Fibroblast of lung (primary cell): ENCODE data around the gene CDC34. TPM values are rescaled to one million over a fixed set of nuclear protein-coding genes. Genes with fewer than 3 reads are reported as not detected.

Experiments
- DNase-seq, 2 donors: peaks; one replicate each; pipeline versions ENCODE4 v3.0.0 to v3.0.0-alpha.2; 2010; ENCODE audit warnings: low read depth in 2 of 2
- H2AFZ ChIP-seq: 2 replicates; pipeline ENCODE4 v1.5.1; 2012; ENCODE audit warnings: low read length, control low read depth, inconsistent platforms
- H3K27ac ChIP-seq: 2 replicates; pipeline ENCODE4 v1.5.1; 2011; ENCODE audit warnings: low read length, control low read depth; ENCODE audit not compliant: insufficient read depth
- H3K27me3 ChIP-seq: 2 replicates; pipeline ENCODE4 v1.5.1; 2011; ENCODE audit warnings: mild to moderate bottlenecking, low read length; ENCODE audit not compliant: control insufficient read depth, insufficient read depth
- H3K36me3 ChIP-seq: 2 replicates; pipeline ENCODE4 v1.5.1; 2011; ENCODE audit warnings: low read length; ENCODE audit not compliant: control insufficient read depth, insufficient read depth
- H3K4me1 ChIP-seq: 2 replicates; pipeline ENCODE4 v1.5.1; 2011; ENCODE audit warnings: low read length; ENCODE audit not compliant: control insufficient read depth, insufficient read depth; ENCODE audit errors: extremely low read depth
- H3K4me2 ChIP-seq: 2 replicates; pipeline ENCODE4 v1.5.1; 2011; ENCODE audit warnings: low read length, control low read depth; ENCODE audit not compliant: insufficient read depth; ENCODE audit errors: extremely low read depth
- H3K4me3 ChIP-seq, 4 experiments: fragments of 200-600 bp in 1 of 4; sonication (generic) in 1 of 4; replicated peaks in 1 of 4; 2 replicates each; pipeline ENCODE4 v1.5.1; 2011 to 2016; ENCODE audit warnings: low read length in 4 of 4, low read depth in 3 of 4, mild to moderate bottlenecking in 3 of 4, control low read depth in 2 of 4, inconsistent platforms in 1 of 4, mixed read lengths in 1 of 4; ENCODE audit not compliant: insufficient read depth in 1 of 4; ENCODE audit errors: control extremely low read depth in 1 of 4
- H3K79me2 ChIP-seq: 2 replicates; pipeline ENCODE4 v1.5.1; 2012; ENCODE audit warnings: mild to moderate bottlenecking, low read length, inconsistent platforms; ENCODE audit not compliant: control insufficient read depth, insufficient read depth
- H3K9ac ChIP-seq: 2 replicates; pipeline ENCODE4 v1.5.1; 2011; ENCODE audit warnings: mild to moderate bottlenecking, low read length, control low read depth; ENCODE audit not compliant: insufficient read depth
- H3K9me3 ChIP-seq: 2 replicates; pipeline ENCODE4 v1.5.1; 2012; ENCODE audit warnings: low read depth, low read length; ENCODE audit not compliant: control insufficient read depth, insufficient read depth
- H4K20me1 ChIP-seq: 2 replicates; pipeline ENCODE4 v1.5.1; 2011; ENCODE audit warnings: low read length; ENCODE audit not compliant: control insufficient read depth, insufficient read depth; ENCODE audit errors: extremely low read depth
- EZH2 ChIP-seq: IDR thresholded peaks from 2 replicates; pipeline ENCODE4 v1.5.1; 2012; ENCODE audit warnings: low read length, control low read depth, mild to moderate bottlenecking; ENCODE audit errors: missing control alignments
- polyA plus RNA-seq, 2 donors: library from polyadenylated mRNA; depleted of rRNA in 1 of 2; stranded (reverse) in 1 of 2; unstranded in 1 of 2; fragments of >200 nt; gene quantifications; 2 replicates each; pipeline ENCODE4 v1.2.1, GENCODE V29; 2011 to 2012; ENCODE audit warnings: missing spikeins in 1 of 2
- total RNA-seq: library from RNA; depleted of rRNA; stranded (reverse); fragments of >200 nt; gene quantifications from 2 replicates; pipeline ENCODE4 v1.2.1, GENCODE V29; 2014
- TF ChIP-seq, protein P1 (sequence below), 2 donors: IDR thresholded peaks in 1 of 2; conservative IDR thresholded peaks in 1 of 2; 1 replicate in 1 of 2; 2 replicates in 1 of 2; pipeline ENCODE4 v1.5.1; 2011 to 2012; ENCODE audit warnings: low read length in 2 of 2, control low read depth in 1 of 2, inconsistent platforms in 1 of 2, low read depth in 1 of 2, mild to moderate bottlenecking in 1 of 2

Gene CDC34
- total and polyA plus RNA-seq, 2 donors (not counting 1 experiment from before 2014, with no cell fraction given) = 23.3 to 72.5 TPM

DNA sequence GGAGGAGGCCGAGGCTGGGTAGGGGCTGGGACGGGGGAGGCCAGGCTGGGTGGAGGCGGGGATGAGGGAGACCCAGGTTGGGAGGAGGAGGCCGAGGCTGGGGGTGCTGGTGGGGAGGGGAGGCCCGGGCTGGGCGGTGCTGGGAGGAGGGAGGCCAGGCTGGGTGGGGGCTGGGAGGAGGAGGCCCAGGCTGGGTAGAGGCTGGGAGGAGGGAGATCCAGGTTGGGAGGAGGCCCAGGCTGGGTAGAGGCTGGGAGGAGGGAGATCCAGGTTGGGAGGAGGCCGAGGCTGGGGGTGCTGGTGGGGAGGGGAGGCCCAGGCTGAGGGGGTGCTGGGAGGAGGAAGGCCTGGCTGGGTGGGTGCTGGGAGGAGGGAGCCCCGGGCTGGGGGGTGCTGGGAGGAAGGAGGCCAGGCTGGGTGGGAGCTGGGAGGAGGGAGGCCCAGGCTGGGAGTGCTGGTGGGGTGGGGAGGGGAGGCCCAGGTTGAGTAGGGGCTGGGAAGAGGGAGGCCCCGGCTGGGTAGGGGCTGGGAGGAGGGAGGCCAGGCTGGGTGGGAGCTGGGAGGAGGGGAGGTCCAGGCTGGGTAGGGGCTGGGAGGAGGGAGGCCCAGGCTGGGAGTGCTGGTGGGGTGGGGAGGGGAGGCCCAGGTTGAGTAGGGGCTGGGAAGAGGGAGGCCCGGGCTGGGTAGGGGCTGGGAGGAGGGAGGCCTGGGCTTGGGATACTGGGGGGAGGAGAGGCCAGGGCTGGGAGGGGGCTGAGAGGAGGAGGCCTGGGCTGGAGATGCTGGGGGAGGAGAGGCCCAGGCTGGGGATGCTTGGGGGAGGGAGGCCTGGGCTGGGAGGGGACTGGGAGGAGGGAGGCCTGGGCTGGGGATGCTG is 13.6 kb upstream of the CDC34 start:
- Histone ChIP-seq H3K4me3 (no peak overlapping the region), H3K79me2 (no peaks in the 10 kb centered on the region), H2AFZ (no peak overlapping the region), H3K27me3 (no peaks in the 10 kb centered on the region), H3K9me3 (no peaks in the 10 kb centered on the region), H3K27ac (no peak overlapping the region), H3K4me1 (no peaks in the 10 kb centered on the region), H3K4me2 (no peak overlapping the region), H3K36me3 (peaks cover 4% of the 10 kb centered on the region), H4K20me1 (no peaks in the 10 kb centered on the region), H3K9ac (no peak overlapping the region)
- DNase-seq = peak in 1 of 2 donors; percentile 94
- TF ChIP-seq, protein P1, sequence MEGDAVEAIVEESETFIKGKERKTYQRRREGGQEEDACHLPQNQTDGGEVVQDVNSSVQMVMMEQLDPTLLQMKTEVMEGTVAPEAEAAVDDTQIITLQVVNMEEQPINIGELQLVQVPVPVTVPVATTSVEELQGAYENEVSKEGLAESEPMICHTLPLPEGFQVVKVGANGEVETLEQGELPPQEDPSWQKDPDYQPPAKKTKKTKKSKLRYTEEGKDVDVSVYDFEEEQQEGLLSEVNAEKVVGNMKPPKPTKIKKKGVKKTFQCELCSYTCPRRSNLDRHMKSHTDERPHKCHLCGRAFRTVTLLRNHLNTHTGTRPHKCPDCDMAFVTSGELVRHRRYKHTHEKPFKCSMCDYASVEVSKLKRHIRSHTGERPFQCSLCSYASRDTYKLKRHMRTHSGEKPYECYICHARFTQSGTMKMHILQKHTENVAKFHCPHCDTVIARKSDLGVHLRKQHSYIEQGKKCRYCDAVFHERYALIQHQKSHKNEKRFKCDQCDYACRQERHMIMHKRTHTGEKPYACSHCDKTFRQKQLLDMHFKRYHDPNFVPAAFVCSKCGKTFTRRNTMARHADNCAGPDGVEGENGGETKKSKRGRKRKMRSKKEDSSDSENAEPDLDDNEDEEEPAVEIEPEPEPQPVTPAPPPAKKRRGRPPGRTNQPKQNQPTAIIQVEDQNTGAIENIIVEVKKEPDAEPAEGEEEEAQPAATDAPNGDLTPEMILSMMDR (conservative IDR thresholded peaks at IDR 0.05 in 1 of 2, IDR thresholded peaks at IDR 0.05 in 1 of 2; ENCODE audit: low read depth in 1 of 2, low read length in 2 of 2) = no peak
- no peak for TF ChIP-seq EZH2

DNA sequence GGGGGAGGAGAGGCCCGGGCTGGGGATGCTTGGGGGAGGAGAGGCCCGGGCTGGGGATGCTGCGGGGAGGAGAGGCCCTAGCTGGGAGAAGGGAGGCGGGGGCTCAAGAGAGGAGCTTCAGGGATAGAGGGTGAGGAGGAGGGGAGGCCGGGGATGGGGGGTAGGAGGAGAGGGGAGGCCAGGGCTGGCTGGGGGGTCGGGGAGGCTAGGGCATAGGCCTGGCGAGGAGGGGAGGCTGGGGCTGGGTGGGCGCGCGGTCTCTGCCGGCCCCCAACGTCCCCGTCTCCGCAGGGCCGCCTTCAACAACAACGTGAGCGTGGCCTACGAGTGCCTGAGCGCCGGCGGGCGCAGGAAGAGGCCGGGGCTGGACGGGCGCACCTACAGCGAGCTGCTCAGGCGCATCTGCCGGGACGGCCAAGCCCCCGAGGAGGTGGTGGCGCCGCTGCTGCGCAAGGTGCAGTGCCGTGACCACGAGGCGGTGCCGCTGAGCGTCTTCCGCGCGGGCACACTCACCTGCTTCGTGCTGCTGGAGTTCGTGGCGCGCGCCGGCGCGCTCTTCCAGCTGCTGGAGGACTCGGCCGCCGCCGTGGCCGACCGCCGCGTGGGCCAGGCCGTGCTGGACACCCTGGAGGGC is 12.8 kb upstream of the CDC34 start:
- H3K9ac ChIP-seq = no peak overlapping the region
- H3K4me1 ChIP-seq = no peaks in the 10 kb centered on the region
- no peaks in the 10 kb centered on the region for H3K79me2 ChIP-seq
- no peaks in the 10 kb centered on the region for H3K27me3 ChIP-seq
- no peak for DNase-seq
- no peaks in the 10 kb centered on the region for H3K9me3 ChIP-seq
- H3K27ac ChIP-seq = no peak overlapping the region
- no peaks in the 10 kb centered on the region for H4K20me1 ChIP-seq
- H3K4me3 ChIP-seq = no peak overlapping the region
- no peak overlapping the region for H2AFZ ChIP-seq
- H3K36me3 ChIP-seq = peaks cover 4% of the 10 kb centered on the region
- TF ChIP-seq, protein P1 (conservative IDR thresholded peaks at IDR 0.05 in 1 of 2, IDR thresholded peaks at IDR 0.05 in 1 of 2; ENCODE audit: low read depth in 1 of 2, low read length in 2 of 2) = no peak
- TF ChIP-seq EZH2 = no peak
- H3K4me2 ChIP-seq = no peak overlapping the region

DNA sequence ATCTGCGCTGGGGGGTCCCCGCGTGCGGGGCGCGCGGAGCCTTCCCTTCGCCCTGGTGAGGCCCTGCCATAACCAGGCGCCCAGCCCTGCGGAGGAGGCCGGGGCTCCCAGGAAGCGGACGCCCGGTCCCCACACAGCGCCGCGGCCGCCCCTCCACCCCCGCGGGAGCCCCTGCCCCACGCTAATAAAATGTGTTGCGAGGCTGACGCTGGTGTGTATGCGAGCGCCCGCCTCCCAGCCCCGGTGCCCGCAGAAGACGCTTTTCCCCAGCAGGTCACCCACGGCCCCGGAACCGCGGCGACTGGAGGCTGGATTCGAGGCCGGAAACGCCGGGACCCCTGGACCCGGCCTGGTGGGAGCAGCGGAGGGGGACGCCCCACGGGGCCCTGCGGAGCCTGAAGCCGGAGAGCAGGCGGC is 12.1 kb upstream of the CDC34 start:
- no peaks in the 10 kb centered on the region for H4K20me1 ChIP-seq
- H3K79me2 ChIP-seq = no peaks in the 10 kb centered on the region
- no peak overlapping the region for H3K27ac ChIP-seq
- H3K36me3 ChIP-seq = no peaks in the 10 kb centered on the region
- H3K4me3 ChIP-seq = no peak overlapping the region
- no peaks in the 10 kb centered on the region for H3K9me3 ChIP-seq
- H3K27me3 ChIP-seq = no peaks in the 10 kb centered on the region
- H2AFZ ChIP-seq = no peak overlapping the region
- no peak overlapping the region for H3K9ac ChIP-seq
- TF ChIP-seq, protein P1 (conservative IDR thresholded peaks at IDR 0.05 in 1 of 2, IDR thresholded peaks at IDR 0.05 in 1 of 2; ENCODE audit: low read depth in 1 of 2, low read length in 2 of 2) = no peak
- no peak for TF ChIP-seq EZH2
- DNase-seq = no peak
- H3K4me2 ChIP-seq = no peak overlapping the region
- no peaks in the 10 kb centered on the region for H3K4me1 ChIP-seq
